Measurements from ENCODE around the gene TRERF1.

DNA sequence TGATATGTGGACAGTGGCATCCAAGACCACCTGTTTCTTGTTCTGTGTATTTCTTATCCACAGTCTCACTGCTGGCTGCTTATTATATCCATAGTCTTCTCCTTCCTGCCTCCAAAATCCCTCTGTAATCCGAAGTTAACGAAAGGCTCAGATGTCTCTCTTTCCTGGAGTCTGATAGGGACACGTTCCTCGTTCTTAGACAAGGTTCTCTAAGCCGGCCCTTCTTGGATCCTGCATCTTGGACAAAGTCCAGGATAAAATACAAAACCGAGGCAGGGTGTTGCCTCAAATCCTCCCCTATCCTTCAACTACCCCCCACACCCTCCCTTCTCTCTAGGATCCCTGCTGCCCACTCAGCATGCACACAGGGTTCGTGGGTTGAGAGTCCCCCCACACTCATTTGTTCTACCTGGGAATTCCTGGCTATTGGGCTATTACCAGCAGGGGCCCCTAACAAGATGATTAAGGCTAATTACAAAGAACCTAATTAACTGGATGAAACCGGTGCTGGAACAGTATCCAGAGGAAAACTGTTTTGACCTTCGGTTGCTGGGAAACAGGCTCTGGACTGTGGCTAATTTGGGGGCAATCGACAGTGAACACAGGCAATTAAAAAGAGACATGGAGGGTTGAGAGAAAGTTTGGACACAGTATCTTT, 201.3 kb downstream of the TRERF1 start:
- no peak for TF ChIP-seq FOXM1 (IDR thresholded peaks at IDR 0.05; ENCODE audit: low read depth)
- TF ChIP-seq, protein P1, sequence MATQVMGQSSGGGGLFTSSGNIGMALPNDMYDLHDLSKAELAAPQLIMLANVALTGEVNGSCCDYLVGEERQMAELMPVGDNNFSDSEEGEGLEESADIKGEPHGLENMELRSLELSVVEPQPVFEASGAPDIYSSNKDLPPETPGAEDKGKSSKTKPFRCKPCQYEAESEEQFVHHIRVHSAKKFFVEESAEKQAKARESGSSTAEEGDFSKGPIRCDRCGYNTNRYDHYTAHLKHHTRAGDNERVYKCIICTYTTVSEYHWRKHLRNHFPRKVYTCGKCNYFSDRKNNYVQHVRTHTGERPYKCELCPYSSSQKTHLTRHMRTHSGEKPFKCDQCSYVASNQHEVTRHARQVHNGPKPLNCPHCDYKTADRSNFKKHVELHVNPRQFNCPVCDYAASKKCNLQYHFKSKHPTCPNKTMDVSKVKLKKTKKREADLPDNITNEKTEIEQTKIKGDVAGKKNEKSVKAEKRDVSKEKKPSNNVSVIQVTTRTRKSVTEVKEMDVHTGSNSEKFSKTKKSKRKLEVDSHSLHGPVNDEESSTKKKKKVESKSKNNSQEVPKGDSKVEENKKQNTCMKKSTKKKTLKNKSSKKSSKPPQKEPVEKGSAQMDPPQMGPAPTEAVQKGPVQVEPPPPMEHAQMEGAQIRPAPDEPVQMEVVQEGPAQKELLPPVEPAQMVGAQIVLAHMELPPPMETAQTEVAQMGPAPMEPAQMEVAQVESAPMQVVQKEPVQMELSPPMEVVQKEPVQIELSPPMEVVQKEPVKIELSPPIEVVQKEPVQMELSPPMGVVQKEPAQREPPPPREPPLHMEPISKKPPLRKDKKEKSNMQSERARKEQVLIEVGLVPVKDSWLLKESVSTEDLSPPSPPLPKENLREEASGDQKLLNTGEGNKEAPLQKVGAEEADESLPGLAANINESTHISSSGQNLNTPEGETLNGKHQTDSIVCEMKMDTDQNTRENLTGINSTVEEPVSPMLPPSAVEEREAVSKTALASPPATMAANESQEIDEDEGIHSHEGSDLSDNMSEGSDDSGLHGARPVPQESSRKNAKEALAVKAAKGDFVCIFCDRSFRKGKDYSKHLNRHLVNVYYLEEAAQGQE (IDR thresholded peaks at IDR 0.05; ENCODE audit: low read depth, low read length) = no peak
- TF ChIP-seq, protein P2, sequence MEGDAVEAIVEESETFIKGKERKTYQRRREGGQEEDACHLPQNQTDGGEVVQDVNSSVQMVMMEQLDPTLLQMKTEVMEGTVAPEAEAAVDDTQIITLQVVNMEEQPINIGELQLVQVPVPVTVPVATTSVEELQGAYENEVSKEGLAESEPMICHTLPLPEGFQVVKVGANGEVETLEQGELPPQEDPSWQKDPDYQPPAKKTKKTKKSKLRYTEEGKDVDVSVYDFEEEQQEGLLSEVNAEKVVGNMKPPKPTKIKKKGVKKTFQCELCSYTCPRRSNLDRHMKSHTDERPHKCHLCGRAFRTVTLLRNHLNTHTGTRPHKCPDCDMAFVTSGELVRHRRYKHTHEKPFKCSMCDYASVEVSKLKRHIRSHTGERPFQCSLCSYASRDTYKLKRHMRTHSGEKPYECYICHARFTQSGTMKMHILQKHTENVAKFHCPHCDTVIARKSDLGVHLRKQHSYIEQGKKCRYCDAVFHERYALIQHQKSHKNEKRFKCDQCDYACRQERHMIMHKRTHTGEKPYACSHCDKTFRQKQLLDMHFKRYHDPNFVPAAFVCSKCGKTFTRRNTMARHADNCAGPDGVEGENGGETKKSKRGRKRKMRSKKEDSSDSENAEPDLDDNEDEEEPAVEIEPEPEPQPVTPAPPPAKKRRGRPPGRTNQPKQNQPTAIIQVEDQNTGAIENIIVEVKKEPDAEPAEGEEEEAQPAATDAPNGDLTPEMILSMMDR (IDR thresholded peaks at IDR 0.05) = no peak

Measured in SK-N-SH (cell line).